ENCODE data around the gene FGF8. TPM values are rescaled to one million over a fixed set of nuclear protein-coding genes. Genes with fewer than 3 reads are reported as not detected.

Gene FGF8
- total and polyA plus RNA-seq, 2 experiments from 2014 or later = not detected

- no peak for TF ChIP-seq EZH2 (IDR thresholded peaks at IDR 0.05; ENCODE audit: insufficient read depth, poor library complexity, severe bottlenecking)
- no peak for TF ChIP-seq EZH2phosphoT487 (IDR thresholded peaks at IDR 0.05; ENCODE audit: insufficient read depth, low read depth)
- no peaks in the 10 kb centered on the region for H3K36me3 ChIP-seq (ENCODE audit: low read depth)
- no peaks in the 10 kb centered on the region for H3F3A ChIP-seq (ENCODE audit: insufficient read depth)
- no peaks in the 10 kb centered on the region for H4K20me1 ChIP-seq (ENCODE audit: insufficient read depth)
- H3K9me3 ChIP-seq (ENCODE audit: low read depth) = no peaks in the 10 kb centered on the region
- DNase-seq = peak; percentile 25
- H3K4me1 ChIP-seq (ENCODE audit: insufficient read depth) = no peaks in the 10 kb centered on the region
- H3K4me3 ChIP-seq = no peak overlapping the region
- H3K9me2 ChIP-seq (ENCODE audit: insufficient read depth) = no peaks in the 10 kb centered on the region
- WGBS, 2 experiments (ENCODE audit: low coverage in 1 of 2, low lambda C conversion rate in 2 of 2, missing lambda C conversion rate in 2 of 2) = 9 to 11% methylated on average over 32 of the region's 32 CpGs
- H3K27ac ChIP-seq = no peak overlapping the region
- H3K4me2 ChIP-seq (ENCODE audit: unreplicated experiment) = no peak overlapping the region
- in situ Hi-C loops (cut with MboI) = loop anchor here (25.0 kb wide), 1 partner anchor 587 kb away; no protein-coding TSS in a partner anchor
- H3K79me2 ChIP-seq (ENCODE audit: insufficient read depth) = no peaks in the 10 kb centered on the region
- no peak overlapping the region for H2AFZ ChIP-seq
- no peak overlapping the region for H3K9ac ChIP-seq
- H3K27me3 ChIP-seq (replicated peaks; ENCODE audit: insufficient read depth) = peaks cover 35% of the 10 kb centered on the region
These were observed 1.2 kb downstream of the FGF8 start for GRCh38 chr10:101774589-101775272.

- Histone ChIP-seq H3K27me3 (replicated peaks; ENCODE audit: insufficient read depth) (peaks cover 42% of the 10 kb centered on the region), H3K36me3 (ENCODE audit: low read depth) (no peaks in the 10 kb centered on the region), H3K4me3 (no peak overlapping the region), H2AFZ (no peak overlapping the region), H3K9ac (no peak overlapping the region), H3F3A (ENCODE audit: insufficient read depth) (no peaks in the 10 kb centered on the region), H3K79me2 (ENCODE audit: insufficient read depth) (no peaks in the 10 kb centered on the region), H3K4me1 (ENCODE audit: insufficient read depth) (no peaks in the 10 kb centered on the region), H3K9me3 (ENCODE audit: low read depth) (no peaks in the 10 kb centered on the region), H3K9me2 (ENCODE audit: insufficient read depth) (no peaks in the 10 kb centered on the region), H4K20me1 (ENCODE audit: insufficient read depth) (no peaks in the 10 kb centered on the region), H3K4me2 (ENCODE audit: unreplicated experiment) (no peak overlapping the region), H3K27ac (no peak overlapping the region)
- in situ Hi-C loops (cut with MboI) = loop anchor here (25.0 kb wide), 1 partner anchor 587 kb away; no protein-coding TSS in a partner anchor
- 0 out of 2 replicates have a peak, but pooled peaks have one; percentile 52 for TF ChIP-seq EZH2phosphoT487 (IDR thresholded peaks at IDR 0.05; ENCODE audit: insufficient read depth, low read depth)
- TF ChIP-seq EZH2 (IDR thresholded peaks at IDR 0.05; ENCODE audit: insufficient read depth, poor library complexity, severe bottlenecking) = peak; percentile 94
- WGBS, 2 experiments (ENCODE audit: low coverage in 1 of 2, low lambda C conversion rate in 2 of 2, missing lambda C conversion rate in 2 of 2) = 15 to 17% methylated on average over 13 of the region's 13 CpGs
- no peak for DNase-seq
These were observed 1.9 kb downstream of the FGF8 start for GRCh38 chr10:101773923-101774588.

GRCh38 chr10:101772895-101773761 is 2.8 kb downstream of the FGF8 start:
- Histone ChIP-seq H3F3A (ENCODE audit: insufficient read depth) (no peaks in the 10 kb centered on the region), H3K27me3 (replicated peaks; ENCODE audit: insufficient read depth) (peaks cover 42% of the 10 kb centered on the region), H3K36me3 (ENCODE audit: low read depth) (no peaks in the 10 kb centered on the region), H2AFZ (no peak overlapping the region), H4K20me1 (ENCODE audit: insufficient read depth) (no peaks in the 10 kb centered on the region), H3K4me3 (no peak overlapping the region), H3K9me2 (ENCODE audit: insufficient read depth) (no peaks in the 10 kb centered on the region), H3K79me2 (ENCODE audit: insufficient read depth) (no peaks in the 10 kb centered on the region), H3K4me2 (ENCODE audit: unreplicated experiment) (no peak overlapping the region), H3K4me1 (ENCODE audit: insufficient read depth) (no peaks in the 10 kb centered on the region), H3K27ac (no peak overlapping the region), H3K9me3 (ENCODE audit: low read depth) (no peaks in the 10 kb centered on the region), H3K9ac (no peak overlapping the region)
- TF ChIP-seq EZH2phosphoT487 (IDR thresholded peaks at IDR 0.05; ENCODE audit: insufficient read depth, low read depth) (no peak), EZH2 (IDR thresholded peaks at IDR 0.05; ENCODE audit: insufficient read depth, poor library complexity, severe bottlenecking) (no peak)
- in situ Hi-C loops (cut with MboI) = loop anchor here (25.0 kb wide), 1 partner anchor 586 kb away; no protein-coding TSS in a partner anchor
- DNase-seq = no peak
- WGBS, 2 experiments (ENCODE audit: low coverage in 1 of 2, low lambda C conversion rate in 2 of 2, missing lambda C conversion rate in 2 of 2) = 40 to 45% methylated on average over 21 of the region's 21 CpGs
